ENCODE results near the gene SLC22A2. TPM values are rescaled to one million over a fixed set of nuclear protein-coding genes. Genes with fewer than 3 reads are reported as not detected.
"Not testable (repeated sequence)": the region's sequence is repeated elsewhere in the genome, so short reads cannot be mapped to it uniquely, and the experiment has no call there.

The SLC22A2 gene
- polyA plus RNA-seq, 3 donors = 10.8 to 13.5 (median 13.4) TPM

- DNase-seq = no peak
Observed at GRCh38 chr6:160252073-160252813, 6.4 kb downstream of the SLC22A2 start.

- no peak for DNase-seq
Observed at GRCh38 chr6:160249671-160250070, 8.9 kb downstream of the SLC22A2 start.

DNA sequence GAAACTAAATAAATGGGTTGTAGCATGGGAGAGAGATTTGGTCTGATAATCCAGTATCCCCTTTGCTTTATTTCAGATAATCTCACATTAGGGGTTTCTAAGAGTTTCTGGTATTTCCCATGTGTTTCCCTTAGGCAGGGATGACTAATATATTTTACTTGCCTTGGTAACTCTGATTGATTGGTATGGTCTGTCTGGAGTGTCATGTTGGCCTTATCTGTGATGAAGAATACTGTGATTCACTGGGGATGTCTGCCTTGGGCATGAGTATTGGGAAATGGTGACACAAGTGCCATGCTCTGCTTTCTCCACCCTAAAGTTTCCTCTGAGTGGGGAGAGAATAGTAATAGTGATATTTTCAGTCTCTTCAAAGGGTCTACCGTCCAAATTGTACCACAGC, 10.1 kb downstream of the SLC22A2 start:
- no peak for DNase-seq

GRCh38 chr6:160247457-160247883, 11.2 kb downstream of the SLC22A2 start:
- DNase-seq = no peak

DNA sequence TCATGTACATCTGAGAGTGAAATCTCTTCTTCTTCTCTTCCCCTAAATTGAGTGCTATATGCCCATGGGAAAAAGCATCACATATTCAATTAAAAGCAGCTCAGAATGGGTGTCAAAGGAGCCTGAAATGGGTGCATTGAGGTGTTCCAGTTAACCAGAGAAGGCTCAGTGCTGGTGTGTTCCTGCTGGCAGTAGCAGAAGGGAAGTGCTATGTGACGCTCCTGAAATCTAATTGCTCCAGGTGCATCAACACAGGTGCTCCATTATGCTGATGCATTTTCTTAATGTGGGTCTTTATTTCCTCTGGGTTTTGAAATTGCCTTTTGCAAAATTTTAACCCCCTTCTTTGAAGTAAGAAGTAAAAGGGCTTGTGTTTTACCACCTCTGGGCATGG, 17.9 kb downstream of the SLC22A2 start:
- DNase-seq = no peak

DNA sequence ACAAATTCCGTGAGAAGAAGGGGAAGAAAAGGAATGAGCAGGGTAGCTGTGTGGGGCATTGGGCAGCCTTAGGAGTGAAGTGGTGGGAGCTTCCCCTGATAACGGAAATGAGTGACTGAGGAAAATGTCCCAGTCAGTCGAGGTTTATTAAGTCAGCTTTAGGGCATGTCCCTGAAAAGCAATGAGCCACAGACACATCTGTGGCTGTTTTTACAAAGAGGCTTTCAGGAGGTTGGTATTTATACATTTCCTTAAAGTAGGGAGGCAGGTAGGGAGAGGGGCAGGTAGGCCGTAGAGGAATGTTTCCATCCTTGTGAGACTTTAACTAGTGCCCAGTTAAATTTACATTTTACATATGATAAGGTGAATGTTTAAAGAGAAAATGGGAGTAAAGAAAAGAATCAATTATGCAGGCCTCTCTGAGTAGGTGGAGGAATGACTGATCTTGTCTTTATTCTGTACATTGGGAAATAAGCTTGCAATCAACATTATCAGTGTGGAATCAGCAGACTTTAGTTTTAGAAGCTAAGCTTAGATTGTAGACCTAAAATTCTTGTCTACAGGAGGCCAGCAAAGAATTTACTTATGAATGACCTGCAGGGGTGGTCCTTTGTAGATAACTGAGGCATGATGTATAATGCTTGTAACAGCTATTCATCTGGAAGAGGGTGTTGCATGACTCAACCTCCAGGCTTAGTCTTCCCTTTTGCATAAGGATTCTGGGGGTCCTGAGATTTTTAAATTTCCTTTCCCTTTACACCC, 18.5 kb downstream of the SLC22A2 start:
- no peak for DNase-seq

DNA sequence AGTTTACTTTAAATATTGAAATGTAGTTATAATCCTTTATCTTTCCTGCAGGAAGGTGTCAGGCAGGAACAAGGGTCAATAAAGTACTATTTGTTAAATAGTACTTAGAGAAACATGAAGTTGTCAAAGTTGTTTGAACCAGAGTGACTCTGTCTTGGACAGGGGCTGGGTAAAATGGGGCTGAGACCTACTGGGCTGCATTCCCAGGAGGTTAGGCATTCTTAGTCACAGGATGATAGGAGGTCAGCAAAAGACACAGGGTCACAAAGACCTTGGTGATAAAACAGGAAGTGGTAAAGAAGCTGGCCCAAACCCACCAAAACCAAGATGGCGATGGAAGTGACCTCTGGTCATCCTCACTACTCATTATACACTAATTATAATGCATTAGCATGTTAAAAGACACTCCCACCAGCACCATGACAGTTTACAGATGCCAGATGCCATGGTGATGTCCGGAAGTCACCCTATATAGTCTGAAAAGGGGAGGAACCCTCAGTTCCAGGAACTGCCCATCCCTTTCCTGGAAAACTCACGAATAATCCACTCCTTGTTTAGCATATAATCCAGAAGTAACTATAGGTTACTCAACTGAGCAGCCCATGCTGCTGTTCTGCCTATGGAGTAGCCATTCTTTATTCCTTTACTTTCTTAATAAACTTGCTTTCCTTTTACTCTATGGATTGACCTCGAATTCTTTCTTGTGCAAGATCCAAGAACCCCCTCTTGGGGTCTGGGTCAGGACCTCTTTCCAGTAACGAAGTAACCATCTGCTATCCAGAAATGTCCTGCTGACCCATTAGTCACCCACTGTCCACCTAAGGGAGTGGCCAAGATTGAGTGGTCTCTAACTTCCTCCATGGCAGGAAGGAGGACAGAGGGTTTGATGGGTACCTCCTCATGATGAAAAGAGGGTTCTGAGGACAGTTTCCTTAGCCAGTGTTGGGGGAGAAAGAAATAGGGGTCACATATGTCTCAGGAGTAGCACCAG, 19.6 kb downstream of the SLC22A2 start:
- DNase-seq = no peak

- DNase-seq = no peak
Observed at GRCh38 chr6:160238278-160238711, 20.3 kb downstream of the SLC22A2 start.

DNA sequence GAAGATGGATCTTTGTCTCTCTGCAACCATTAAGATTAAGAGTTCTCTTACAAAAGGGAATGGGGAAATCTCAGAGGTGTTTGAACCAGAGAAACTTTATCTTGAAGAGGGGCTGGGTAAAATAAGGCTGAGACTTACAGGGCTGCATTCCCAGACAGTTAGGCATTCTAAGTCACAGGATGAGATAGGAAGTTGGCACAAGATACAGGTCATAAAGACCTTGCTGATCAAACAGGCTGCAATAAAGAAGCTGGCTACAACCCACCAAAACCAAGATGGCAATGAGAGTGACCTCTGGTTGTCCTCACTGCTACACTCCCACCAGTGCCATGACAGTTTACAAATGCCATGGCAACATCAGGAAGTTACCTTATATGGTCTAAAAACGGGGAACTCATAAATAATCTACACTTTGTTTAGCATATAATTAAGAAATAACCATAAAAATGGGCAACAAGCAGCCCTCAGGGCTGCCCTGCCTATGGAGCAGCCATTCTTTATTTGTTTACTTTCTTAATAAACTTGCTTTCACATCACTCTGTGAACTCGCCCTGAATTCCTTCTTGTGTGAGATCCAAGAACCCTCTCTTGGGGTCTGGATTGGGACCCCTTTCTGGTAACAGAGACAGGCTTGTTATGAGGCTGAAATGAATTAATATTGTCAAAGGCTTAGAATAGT, 20.9 kb downstream of the SLC22A2 start:
- not testable (repeated sequence) for DNase-seq

DNA sequence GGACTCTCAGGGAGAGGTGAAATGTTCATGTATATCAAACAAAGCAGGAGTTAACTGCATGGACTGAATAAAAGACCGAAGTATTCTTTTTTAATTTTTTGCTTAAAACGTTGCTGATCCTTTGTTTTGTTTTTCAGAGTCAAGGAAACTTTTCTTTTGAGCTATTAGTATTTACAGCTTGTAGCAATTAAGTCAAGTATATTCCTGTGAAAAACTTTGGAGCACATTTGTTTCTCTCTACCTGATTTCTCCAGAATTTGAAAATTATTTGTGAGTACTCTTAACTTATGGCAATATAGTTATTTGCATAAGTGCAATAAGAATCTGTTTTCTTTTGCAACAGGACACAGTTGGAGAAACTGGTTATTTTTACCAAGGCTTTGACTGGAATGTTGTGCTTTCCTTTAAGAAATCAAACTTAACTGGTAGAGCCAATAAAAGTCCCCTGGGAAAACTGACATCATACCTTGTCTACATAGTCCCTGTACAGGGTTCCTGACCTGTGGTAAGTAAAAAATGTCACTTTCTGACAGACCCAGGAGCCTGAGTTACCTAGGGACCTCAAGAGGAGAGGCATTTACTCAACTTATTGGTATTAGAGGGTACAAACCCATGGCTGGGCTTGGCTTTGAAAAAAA, 22.3 kb downstream of the SLC22A2 start:
- not testable (repeated sequence) for DNase-seq

GRCh38 chr6:160233950-160234640, 24.5 kb downstream of the SLC22A2 start:
- not testable (repeated sequence) for DNase-seq

DNA sequence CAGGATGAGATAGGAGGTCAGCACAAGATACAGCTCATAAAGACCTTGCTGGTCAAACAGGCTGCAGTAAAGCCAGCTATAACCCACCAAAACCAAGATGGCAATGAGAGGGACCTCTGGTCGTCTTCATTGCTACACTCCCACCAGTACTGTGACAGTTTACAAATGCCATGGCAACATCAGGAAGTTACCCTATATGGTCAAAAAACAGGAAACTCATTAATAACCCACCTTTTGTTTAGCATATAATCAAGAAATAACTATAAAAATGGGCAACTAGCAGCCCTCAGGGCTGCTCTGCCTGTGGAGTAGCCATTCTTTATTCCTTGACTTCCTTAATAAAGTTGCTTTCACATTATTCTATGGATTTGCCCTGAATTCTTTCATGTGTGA, 30.9 kb downstream of the SLC22A2 start:
- DNase-seq = no peak

DNA sequence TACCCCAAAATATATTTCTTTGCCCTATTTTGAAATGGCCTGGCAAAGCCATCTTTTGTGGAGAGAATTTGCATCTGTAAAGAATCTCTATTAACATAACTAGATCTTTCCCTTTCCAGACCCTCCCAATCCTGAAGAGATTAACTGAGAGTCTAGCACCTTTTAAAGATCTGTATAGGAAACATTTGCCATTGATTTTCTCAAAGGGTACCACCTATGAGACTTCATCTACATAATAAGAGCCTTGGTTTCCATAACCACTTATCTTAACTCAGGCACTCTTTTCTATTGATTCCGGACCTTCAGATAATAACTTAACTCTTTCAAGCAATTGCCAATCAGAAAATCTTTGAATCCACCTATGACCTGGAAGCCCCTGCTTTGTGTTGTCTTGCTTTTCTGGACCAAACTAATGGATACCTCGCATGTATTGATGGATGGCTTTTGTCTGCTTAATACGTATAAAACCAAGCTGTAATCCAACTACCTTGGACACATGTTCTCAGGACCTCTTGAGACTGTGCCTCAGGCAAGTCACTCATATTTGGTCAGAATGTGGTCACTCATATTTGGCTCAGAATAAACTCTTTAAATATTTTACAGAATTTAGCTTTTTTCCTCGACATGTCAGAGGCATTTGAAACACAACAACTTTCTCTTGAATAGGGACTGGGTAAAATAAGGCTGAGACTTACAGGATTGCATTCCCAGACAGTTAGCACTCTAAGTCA, 31.4 kb downstream of the SLC22A2 start:
- no peak for DNase-seq

DNA sequence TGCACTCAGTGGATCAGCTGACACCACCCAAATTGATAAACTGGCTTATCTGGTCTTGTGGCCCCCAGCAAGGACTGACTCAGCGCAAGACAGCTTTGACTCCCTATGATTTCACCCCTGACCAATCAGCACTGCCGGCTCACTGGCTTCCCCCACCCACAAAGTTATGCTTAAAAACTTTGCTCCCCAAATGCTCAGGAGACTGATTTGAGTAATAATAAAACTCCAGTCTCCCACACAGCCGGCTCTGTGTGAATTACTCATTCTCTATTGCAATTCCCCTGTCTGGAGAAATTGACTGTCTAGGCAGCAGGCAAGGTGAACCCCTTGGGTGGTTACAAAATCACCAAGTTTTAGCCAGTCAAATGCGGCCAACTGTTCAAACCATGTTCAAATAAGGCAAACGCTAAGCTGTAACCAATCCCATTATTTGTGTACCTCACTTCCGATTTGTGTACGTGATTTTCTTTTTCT, 32.5 kb downstream of the SLC22A2 start:
- DNase-seq = no peak

- no peak for DNase-seq
Observed at GRCh38 chr6:160224639-160225237, 33.9 kb downstream of the SLC22A2 start.

DNA sequence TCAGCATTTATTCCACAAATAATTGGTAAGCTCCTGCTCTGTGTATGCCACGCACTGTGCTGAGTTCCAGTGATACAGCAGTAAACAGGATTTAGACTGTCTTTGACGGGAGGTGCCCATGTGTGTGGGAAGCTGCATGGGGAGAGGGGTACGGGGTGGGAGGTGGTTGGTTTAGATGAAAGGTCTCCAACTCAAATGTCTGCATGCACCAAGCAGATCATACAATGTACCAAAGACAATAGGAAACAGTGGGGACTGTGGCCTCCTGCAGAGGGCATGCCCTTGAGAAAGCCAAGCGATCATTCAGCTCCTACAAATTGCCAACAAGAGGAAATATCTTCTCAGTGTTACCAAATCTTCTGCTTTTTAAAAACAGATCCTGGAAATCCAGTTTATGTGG, 36.1 kb downstream of the SLC22A2 start:
- DNase-seq = no peak

- no peak for DNase-seq
Observed at GRCh38 chr6:160221918-160222317, 36.7 kb downstream of the SLC22A2 start.

DNA sequence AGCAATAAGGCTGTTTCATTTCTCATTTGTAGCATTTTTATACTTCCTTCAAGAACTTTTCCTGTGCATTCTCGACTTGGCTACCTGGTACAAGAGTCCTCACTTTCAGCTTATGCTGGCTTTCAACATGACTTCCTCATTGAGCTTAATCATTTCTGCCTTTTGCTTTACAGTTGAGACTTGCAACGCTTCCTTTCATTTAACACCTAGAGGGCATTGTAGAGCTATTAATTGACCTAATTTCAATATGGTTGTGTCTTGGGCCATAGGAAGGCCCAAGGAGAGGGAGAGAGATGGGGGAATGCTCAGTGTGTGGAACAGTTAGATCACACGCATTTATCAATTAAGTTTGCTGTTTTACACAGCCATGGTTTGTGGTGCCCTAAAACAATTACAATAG, 37.2 kb downstream of the SLC22A2 start:
- DNase-seq = peak; percentile 42

GRCh38 chr6:160218810-160219209, 39.8 kb downstream of the SLC22A2 start:
- DNase-seq = no peak
